Colonic mucosa (tissue), 4 donors: Measurements from ENCODE around the gene ERCC8. TPM values are rescaled to one million over a fixed set of nuclear protein-coding genes. Genes with fewer than 3 reads are reported as not detected.

Experiments used
- DNase-seq: peaks from one replicate; pipeline ENCODE4 v3.0.0-alpha.2; 2020
- H3K27ac ChIP-seq: fragments of 200-600 bp; one replicate; pipeline ENCODE4 v1.8.0; 2021
- H3K27me3 ChIP-seq: fragments of 200-600 bp; one replicate; pipeline ENCODE4 v1.8.0; 2021
- H3K36me3 ChIP-seq: fragments of 200-600 bp; one replicate; pipeline ENCODE4 v1.8.0; 2021
- H3K4me1 ChIP-seq: fragments of 200-600 bp; one replicate; pipeline ENCODE4 v1.8.0; 2021; ENCODE audit warnings: mild to moderate bottlenecking
- H3K4me3 ChIP-seq: fragments of 200-600 bp; one replicate; pipeline ENCODE4 v1.8.0; 2021
- H3K9ac ChIP-seq, 2 donors: one replicate each; pipeline ENCODE4 v1.7.0; 2013; ENCODE audit warnings: control low read depth in 2 of 2, low read depth in 2 of 2, low read length in 2 of 2
- H3K9me3 ChIP-seq: fragments of 200-600 bp; one replicate; pipeline ENCODE4 v1.8.0; 2021
- intact Hi-C: fragments of 100-400 bp; cut with DNase I; formaldehyde crosslinking; loops from one replicate; pipeline ENCODE4 v1.14.1; 2022
- total RNA-seq, 2 donors: library from RNA; stranded (reverse); fragmentation: NEBNext Ultra II Directional in 1 of 2; extraction: Animal tissue kit (Norgen Biotek cat#: 25700) in 1 of 2; gene quantifications; one replicate each; pipeline ENCODE4 v1.2.1, GENCODE V29; 2021
- TF ChIP-seq, protein P1 (sequence below): fragments of 200-600 bp; IDR thresholded peaks from one replicate; pipeline ENCODE4 v1.8.0; 2022; ENCODE audit warnings: antibody characterized with exemption, mild to moderate bottlenecking
- donor health status: healthy.
- donor health status: DM: no; HTN: no; CAD: no.
- donor health status: DM: no; HTN: no; CAD: no.

The ERCC8 gene
- total RNA-seq, 2 donors from 2014 or later, result 9.0 to 9.8 TPM

GRCh38 chr5:60960591-60960990, 15.7 kb upstream of the ERCC8 start:
- intact Hi-C loops, result no loop called here
- TF ChIP-seq, protein P1, sequence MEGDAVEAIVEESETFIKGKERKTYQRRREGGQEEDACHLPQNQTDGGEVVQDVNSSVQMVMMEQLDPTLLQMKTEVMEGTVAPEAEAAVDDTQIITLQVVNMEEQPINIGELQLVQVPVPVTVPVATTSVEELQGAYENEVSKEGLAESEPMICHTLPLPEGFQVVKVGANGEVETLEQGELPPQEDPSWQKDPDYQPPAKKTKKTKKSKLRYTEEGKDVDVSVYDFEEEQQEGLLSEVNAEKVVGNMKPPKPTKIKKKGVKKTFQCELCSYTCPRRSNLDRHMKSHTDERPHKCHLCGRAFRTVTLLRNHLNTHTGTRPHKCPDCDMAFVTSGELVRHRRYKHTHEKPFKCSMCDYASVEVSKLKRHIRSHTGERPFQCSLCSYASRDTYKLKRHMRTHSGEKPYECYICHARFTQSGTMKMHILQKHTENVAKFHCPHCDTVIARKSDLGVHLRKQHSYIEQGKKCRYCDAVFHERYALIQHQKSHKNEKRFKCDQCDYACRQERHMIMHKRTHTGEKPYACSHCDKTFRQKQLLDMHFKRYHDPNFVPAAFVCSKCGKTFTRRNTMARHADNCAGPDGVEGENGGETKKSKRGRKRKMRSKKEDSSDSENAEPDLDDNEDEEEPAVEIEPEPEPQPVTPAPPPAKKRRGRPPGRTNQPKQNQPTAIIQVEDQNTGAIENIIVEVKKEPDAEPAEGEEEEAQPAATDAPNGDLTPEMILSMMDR, result no peak
- no peak for DNase-seq
- H3K4me1 ChIP-seq, result no peaks in the 10 kb centered on the region
- no peaks in the 10 kb centered on the region for H3K36me3 ChIP-seq
- no peaks in the 10 kb centered on the region for H3K27me3 ChIP-seq
- H3K4me3 ChIP-seq, result no peak overlapping the region
- no peak overlapping the region for H3K27ac ChIP-seq
- no peak overlapping the region for H3K9ac ChIP-seq
- no peaks in the 10 kb centered on the region for H3K9me3 ChIP-seq

GRCh38 chr5:60959156-60959555, 14.3 kb upstream of the ERCC8 start:
- intact Hi-C loops, result loop anchor here (5.0 kb wide), 1 partner anchor 973 kb away; no protein-coding TSS in a partner anchor
- no peaks in the 10 kb centered on the region for H3K27me3 ChIP-seq
- H3K36me3 ChIP-seq, result no peaks in the 10 kb centered on the region
- DNase-seq, result no peak
- TF ChIP-seq, protein P1, result no peak
- H3K4me1 ChIP-seq, result no peaks in the 10 kb centered on the region
- H3K4me3 ChIP-seq, result no peak overlapping the region
- H3K9ac ChIP-seq, result no peak overlapping the region
- H3K27ac ChIP-seq, result no peak overlapping the region
- H3K9me3 ChIP-seq, result no peaks in the 10 kb centered on the region

DNA sequence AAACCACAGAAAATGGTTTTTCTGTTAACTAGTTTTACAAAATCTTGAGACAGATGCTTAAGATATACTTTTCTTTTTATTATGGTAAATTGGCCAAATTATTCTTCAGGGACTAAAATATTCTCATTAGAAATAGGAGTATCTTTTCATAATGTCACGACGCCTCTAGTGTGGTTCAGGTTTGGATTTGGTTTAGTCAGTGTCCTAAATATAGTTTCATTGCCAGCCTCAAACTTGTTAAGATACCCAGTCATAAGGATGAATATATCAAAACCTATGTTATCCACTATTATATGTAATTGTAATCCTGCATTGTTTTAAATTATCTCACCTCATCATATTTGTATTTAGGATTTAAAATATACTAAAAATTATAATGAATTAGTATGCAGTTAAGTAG, 13.8 kb upstream of the ERCC8 start:
- Histone ChIP-seq H3K9me3 (no peaks in the 10 kb centered on the region), H3K27me3 (no peaks in the 10 kb centered on the region), H3K9ac (no peak overlapping the region), H3K4me1 (no peaks in the 10 kb centered on the region), H3K36me3 (no peaks in the 10 kb centered on the region), H3K27ac (no peak overlapping the region), H3K4me3 (no peak overlapping the region)
- intact Hi-C loops, result loop anchor here (5.0 kb wide), 1 partner anchor 974 kb away; no protein-coding TSS in a partner anchor
- no peak for DNase-seq
- TF ChIP-seq, protein P1, result no peak

GRCh38 chr5:60958088-60958487, 13.2 kb upstream of the ERCC8 start:
- H3K9ac ChIP-seq, result no peak overlapping the region
- DNase-seq, result no peak
- intact Hi-C loops, result loop anchor here (5.0 kb wide), 1 partner anchor 974 kb away; no protein-coding TSS in a partner anchor
- TF ChIP-seq, protein P1, result no peak
- no peak overlapping the region for H3K4me3 ChIP-seq
- H3K36me3 ChIP-seq, result no peaks in the 10 kb centered on the region
- H3K27me3 ChIP-seq, result no peaks in the 10 kb centered on the region
- no peaks in the 10 kb centered on the region for H3K9me3 ChIP-seq
- H3K4me1 ChIP-seq, result no peaks in the 10 kb centered on the region
- H3K27ac ChIP-seq, result no peak overlapping the region

GRCh38 chr5:60955239-60955638, 10.4 kb upstream of the ERCC8 start:
- no peak for DNase-seq
- Histone ChIP-seq H3K9ac (no peak overlapping the region), H3K4me1 (no peaks in the 10 kb centered on the region), H3K9me3 (no peaks in the 10 kb centered on the region), H3K36me3 (no peaks in the 10 kb centered on the region), H3K27me3 (no peaks in the 10 kb centered on the region), H3K27ac (no peak overlapping the region), H3K4me3 (no peak overlapping the region)
- TF ChIP-seq, protein P1, result no peak
- intact Hi-C loops, result loop anchor here (5.0 kb wide), 1 partner anchor 977 kb away; no protein-coding TSS in a partner anchor
